NCI-H2081 treated with DMSO at 0.1 percent for 48 hours (cell line): ENCODE measurements around the gene STC2.

Source experiments
- DNase-seq: peaks from one replicate; lab custom pipeline; 2025; lab: John Stamatoyannopoulos, UW

STC2 gene

GRCh38 chr5:173329491-173330337 is 1.5 kb upstream of the STC2 start:
- DNase-seq: no peak

- no peak for DNase-seq
These were observed 753 bp upstream of the STC2 start for GRCh38 chr5:173328844-173329490.

GRCh38 chr5:173327084-173327947 is 898 bp downstream of the STC2 start:
- no peak for DNase-seq

- no peak for DNase-seq
These were observed 1.7 kb downstream of the STC2 start for GRCh38 chr5:173326501-173326960.

GRCh38 chr5:173325091-173325698 is 3.0 kb downstream of the STC2 start:
- DNase-seq: no peak

- no peak for DNase-seq
These were observed 3.9 kb downstream of the STC2 start for GRCh38 chr5:173324115-173325001.

DNA sequence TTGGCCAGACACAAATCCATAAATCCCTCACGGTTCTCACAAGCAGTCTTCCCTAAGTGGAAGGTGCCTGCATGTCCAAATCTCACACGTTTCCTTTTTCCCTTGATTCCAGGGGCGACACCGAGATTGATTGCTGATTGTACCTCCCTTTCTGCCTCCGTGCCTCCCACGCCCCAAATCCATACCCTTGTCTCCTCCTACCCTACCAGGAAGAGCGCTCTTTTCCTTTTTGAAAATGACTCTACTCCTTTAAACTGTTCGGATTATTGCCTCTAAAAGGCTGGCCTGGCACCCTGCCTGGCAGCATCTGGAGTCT is 4.5 kb downstream of the STC2 start:
- no peak for DNase-seq

DNA sequence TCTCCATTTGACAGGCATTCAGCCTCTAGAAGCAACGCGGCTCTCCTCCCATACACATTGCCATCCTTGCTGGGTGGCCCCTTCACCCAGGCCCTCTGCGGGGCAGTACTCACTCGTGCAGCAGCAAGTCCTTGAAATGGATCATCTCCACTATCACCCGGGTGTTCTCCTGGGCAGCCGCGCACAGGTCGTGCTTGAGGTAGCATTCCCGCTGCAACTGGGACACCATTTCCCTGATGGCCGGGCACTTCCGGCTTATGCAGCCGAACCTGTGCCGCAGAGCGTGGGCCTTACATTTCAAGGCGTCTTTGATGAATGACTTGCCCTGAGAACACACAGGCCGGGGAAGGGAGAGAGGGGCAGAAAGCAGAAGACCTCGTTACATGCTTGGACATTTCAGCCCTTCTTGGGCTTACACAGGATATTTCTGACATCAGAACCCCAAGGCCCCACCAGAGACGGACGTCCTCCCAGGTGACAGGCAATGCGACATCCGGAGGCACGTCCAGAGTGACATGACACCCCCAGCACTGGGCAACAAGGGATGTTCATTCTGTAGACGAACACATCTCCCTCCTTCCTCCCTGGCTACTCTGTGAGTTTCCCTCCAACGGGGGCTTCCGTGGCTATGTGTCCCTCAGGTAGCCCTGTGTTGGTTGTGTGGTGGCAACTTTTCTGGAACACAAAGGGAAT is 5.0 kb downstream of the STC2 start:
- no peak for DNase-seq

DNA sequence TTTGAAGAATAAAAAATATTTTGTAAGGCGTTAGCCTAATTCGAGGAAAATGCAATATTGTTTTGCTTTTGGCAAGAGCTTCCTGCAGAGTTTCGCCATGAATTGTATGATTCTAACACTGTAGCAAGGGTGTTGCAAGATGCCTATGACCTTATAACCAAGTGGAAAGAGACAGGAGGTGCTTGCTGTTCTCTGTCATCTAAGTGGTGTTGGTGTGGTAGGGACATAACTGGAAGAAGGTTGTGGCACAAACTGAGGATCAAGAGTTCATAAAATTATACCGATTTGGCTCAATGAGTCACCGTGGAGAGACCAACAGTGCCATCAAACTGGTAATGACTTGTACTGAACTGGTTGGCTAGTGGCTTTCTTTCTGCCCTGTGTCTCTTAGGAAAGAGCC is 6.3 kb downstream of the STC2 start:
- no peak for DNase-seq

- DNase-seq: no peak
These were observed 8.0 kb downstream of the STC2 start for GRCh38 chr5:173320259-173320658.

DNA sequence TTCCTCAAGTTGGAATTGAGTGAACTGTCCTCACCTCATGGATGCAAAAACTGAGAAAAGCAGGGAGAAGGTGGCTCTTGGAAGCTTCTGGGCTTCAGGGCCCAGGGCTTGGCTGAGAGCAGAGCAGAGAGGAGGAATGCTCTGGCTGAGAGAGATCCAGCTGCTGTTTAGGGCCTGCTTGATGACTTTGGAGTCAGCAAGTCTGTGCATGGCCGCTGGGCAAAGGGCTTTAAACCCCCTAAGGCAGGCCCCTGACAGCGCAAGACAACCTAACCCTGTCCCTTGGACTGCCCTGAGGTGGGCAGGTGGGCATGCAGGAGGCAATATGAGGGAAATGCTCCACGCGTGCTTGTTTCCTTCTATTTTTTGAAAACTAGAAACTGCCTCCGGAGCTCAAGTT is 8.6 kb downstream of the STC2 start:
- DNase-seq: no peak

DNA sequence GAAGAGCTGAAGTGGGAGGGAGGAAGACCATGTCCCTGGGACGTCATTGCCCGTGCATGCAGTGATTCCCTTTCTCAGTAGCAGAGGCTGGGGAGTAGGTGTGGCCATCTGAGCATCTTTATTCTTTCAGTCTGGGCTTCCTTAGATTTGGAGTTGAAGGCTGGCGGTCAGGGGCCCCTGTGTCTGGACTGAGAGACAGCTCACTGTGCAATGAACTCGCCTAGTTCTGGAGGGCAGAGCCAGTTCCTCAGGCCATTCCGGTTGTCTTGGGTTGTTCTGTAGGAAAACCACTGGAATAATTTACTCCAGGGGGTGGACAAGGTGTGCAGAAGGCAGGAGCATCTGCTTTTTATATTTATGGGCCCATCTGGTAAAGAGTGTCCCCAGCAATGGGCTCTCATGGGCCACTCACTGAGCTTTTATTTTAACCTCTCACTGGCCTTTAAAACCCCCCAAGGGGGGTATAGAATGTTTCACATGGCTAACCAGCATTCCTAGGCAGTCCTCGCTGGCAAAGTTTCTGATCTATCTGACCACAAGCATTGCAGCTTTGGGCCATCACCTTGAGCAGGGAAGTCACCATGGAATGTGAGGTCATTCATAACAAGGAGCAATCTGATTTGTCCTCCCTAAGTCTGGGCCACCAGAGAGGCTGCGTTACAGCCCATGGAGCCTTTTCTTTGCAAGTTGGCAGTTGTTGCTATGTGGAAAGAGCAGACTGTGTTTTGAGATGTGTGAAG is 9.2 kb downstream of the STC2 start:
- no peak for DNase-seq

DNA sequence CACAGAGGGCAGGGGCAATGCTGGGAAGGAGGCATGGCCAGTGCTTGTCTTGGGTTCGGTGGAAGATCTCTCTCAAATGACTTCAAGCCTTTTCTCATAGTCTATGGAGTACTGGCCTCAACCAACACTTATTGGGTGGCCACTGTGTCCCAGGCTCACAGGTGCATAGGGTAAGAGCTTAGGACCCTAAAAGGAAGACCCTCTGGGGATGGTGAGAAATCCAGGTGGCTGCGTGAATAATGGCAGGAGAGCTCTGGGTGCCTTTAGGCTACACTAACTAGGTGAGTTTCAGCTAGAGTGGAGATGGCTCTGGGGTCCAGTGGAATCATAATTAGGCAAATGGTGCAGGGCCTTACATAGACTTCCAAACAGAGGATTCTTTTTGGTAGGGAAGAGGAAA is 9.9 kb downstream of the STC2 start:
- no peak for DNase-seq

DNA sequence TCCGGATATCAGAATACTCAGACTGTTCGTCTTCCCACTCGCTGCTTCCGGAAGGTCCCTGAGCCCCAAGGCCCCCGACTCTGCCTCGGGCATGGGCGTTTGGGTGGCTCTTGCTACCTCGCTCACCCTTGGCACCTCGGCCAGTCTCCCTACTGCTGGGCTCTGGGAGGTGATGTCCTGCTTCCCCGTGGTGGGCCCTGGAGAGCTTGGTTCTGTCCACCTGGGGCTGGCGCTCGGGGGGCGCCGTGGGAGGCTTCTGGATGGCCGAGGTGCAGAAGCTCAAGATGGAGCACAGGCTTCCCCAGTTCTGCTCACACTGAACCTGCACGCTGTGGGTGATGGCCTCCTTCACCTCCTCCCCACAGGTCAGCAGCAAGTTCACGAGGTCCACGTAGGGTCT is 10.4 kb downstream of the STC2 start:
- DNase-seq: no peak

GRCh38 chr5:173317091-173317730 is 11.0 kb downstream of the STC2 start:
- DNase-seq: no peak

- no peak for DNase-seq
These were observed 11.7 kb downstream of the STC2 start for GRCh38 chr5:173316339-173317020.

DNA sequence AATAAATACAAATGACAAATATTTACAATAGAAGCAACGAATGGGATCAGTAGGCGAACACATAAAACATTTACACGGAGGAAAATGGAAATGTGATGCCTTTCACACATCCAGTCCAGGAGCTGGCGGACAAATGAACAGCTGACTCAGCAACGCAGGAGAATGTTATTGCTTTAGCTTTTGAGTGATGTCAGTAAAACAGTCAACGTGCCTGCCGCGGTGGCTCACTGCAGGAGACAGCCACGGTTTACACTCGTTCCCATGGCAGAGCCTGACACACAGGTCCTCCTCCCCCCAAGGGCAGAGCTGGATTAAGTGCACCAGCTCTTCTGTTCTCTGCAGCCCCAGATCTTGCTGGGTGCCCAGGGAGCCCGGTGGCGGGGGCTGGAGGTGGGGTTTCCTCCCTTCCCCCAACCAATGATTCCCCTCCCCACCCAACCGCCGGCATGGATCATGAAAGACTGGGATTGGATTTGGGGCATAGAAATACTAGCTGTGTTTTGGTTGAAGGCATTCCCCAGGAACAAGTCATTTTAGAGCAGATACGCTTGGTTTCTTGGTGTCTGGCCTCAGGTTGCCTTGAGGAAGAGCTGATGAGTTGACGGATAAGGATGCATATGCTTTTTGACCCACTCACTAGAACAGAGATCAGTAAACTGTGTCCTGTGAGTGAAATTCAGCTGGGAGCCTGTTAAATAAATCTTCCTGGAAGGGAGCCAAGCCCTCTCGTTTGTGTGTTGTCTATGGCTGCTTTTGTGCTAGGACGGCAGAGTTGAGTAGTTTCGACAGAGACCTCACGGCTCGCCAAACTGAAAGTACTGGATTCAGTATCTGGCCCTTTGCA is 12.5 kb downstream of the STC2 start:
- no peak for DNase-seq
